ENCODE measurements around the gene SCP2.
"Not testable (repeated sequence)": the region's sequence is repeated elsewhere in the genome, so short reads cannot be mapped to it uniquely, and the experiment has no call there.

The SCP2 gene

GRCh38 chr1:52917156-52917555 lies 9.9 kb upstream of the SCP2 start:
- no peak for DNase-seq

GRCh38 chr1:52917581-52917980 lies 9.5 kb upstream of the SCP2 start:
- no peak for DNase-seq

- no peak for DNase-seq
These were observed 8.9 kb upstream of the SCP2 start for GRCh38 chr1:52918201-52918600.

GRCh38 chr1:52919051-52919722 lies 7.9 kb upstream of the SCP2 start:
- DNase-seq = no peak

- DNase-seq = no peak
These were observed 7.2 kb upstream of the SCP2 start for GRCh38 chr1:52919723-52920483.

- DNase-seq = no peak
These were observed 6.2 kb upstream of the SCP2 start for GRCh38 chr1:52920791-52921291.

- DNase-seq = no peak
These were observed 1.5 kb upstream of the SCP2 start for GRCh38 chr1:52925571-52926005.

- DNase-seq = no peak
These were observed 238 bp upstream of the SCP2 start for GRCh38 chr1:52926864-52927211.

GRCh38 chr1:52928015-52928404 lies 934 bp downstream of the SCP2 start:
- DNase-seq = no peak

GRCh38 chr1:52929019-52929418 lies 1.9 kb downstream of the SCP2 start:
- DNase-seq = no peak

GRCh38 chr1:52937433-52938182 lies 10.5 kb downstream of the SCP2 start:
- DNase-seq = no peak

GRCh38 chr1:52938183-52938451 lies 11.0 kb downstream of the SCP2 start:
- DNase-seq = no peak

- no peak for DNase-seq
These were observed 16.9 kb downstream of the SCP2 start for GRCh38 chr1:52943876-52944416.

GRCh38 chr1:52944566-52944965 lies 17.5 kb downstream of the SCP2 start:
- no peak for DNase-seq

GRCh38 chr1:52947490-52947889 lies 20.4 kb downstream of the SCP2 start:
- no peak for DNase-seq

GRCh38 chr1:52949602-52950001 lies 22.5 kb downstream of the SCP2 start:
- not testable (repeated sequence) for DNase-seq

GRCh38 chr1:52952112-52952511 lies 25.0 kb downstream of the SCP2 start:
- no peak for DNase-seq

- DNase-seq = no peak
These were observed 28.3 kb downstream of the SCP2 start for GRCh38 chr1:52955129-52955970.

GRCh38 chr1:52963101-52963500 lies 36.0 kb downstream of the SCP2 start:
- no peak for DNase-seq

- no peak for DNase-seq
These were observed 40.6 kb downstream of the SCP2 start for GRCh38 chr1:52967666-52968065.

GRCh38 chr1:52969234-52969633 lies 42.2 kb downstream of the SCP2 start:
- not testable (repeated sequence) for DNase-seq

GRCh38 chr1:52970149-52970548 lies 43.1 kb downstream of the SCP2 start:
- no peak for DNase-seq

- no peak for DNase-seq
These were observed 46.8 kb downstream of the SCP2 start for GRCh38 chr1:52973841-52974240.

All from DMS153 (cell line).